GM18517 (cell line): ENCODE data around the gene PINLYP.
"Not testable (repeated sequence)": the region's sequence is repeated elsewhere in the genome, so short reads cannot be mapped to it uniquely, and the experiment has no call there.

Experiments used
- ATAC-seq: cut with Tn5 transposase; IDR thresholded peaks from one replicate; pipeline ENCODE4 v1.9.1; 2021; ENCODE audit warnings: mild to moderate bottlenecking, moderate library complexity; ENCODE audit not compliant: unreplicated experiment

Gene PINLYP

DNA sequence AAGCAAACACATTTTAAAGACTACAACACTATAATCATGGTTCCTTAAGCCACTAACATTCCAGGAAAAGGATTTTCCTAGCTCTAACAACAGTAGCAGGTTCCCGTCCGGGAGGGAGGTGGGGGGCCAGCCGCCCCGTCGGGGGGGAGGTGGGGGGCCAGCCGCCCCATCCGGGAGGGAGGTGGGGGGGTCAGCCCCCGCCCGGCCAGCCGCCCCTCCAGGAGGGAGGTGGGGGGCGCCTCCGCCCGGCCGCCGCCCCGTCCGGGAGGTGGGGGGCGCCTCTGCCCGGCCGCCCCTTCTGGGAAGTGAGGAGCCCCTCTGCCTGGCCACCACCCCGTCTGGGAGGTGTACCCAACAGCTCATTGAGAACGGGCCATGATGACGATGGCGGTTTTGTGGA lies 27.7 kb upstream of the PINLYP start:
- ATAC-seq, result not testable (repeated sequence)

DNA sequence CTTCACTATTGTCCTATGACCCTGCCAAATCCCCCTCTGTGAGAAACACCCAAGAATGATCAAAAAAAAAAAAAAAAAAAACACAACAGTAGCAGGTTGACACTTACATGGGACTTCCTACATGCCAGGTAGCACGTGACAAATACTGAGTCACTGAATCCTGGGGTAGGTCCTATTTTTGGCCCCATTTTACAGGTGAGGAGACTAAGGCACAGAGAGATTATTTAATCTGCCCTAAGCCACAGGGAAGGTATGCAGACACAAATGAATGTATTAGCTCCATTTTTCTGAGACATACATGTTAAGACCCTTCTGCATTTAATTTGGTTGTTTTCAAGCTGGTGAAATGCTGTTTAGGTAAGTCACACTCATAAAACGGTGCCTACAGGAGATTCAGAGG lies 26.9 kb upstream of the PINLYP start:
- ATAC-seq, result no peak

DNA sequence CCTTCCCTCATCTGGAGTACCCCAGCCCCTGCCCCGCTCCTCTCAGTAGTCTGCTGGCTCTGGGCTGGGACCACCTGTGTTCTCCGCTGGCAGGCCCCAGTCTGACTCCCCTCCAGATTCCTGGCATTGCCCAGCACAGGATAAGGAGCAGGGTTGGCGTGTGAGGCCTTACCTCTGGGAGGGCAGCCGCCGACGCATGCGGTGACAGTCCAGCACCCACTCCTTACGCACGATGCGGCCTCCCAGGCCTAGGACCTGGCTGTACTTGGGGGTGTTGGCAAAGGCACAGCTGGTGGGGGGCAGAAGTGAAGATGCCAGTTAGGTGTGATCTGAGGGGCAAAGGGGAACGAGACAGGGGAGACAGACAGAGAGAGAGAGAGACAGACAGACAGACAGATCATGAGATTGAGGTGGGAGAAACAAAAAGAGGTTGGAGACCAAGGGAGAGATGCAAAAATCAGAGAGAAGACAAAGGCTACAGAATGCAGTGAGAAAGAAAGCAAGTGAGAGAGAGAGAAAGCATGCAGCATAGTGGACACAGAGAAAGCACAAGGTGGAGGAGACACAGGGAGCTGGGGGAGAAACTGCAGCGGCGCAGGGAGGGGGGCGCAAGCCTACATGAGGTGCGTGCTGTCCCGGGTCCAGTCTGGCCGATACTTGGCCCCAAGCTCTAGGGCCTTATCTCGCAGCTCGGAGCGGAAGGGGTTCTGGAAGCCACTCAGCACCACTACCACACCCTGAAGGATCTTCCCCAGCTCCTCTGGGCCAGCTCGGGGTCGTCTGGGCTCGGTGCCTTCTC lies 24.0 kb upstream of the PINLYP start:
- no peak for ATAC-seq

DNA sequence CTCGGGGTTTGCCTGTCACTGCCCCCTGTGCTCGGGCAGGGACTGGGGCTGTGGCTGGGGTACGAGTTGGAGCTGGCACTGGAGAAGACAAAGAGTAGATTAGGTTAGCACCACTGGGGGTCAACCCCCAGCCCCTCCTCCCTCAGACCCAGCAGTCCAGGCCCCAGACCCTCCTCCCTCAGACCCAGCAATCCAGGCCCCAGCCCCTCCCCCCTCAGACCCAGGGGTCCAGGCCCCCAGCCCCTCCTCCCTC lies 23.5 kb upstream of the PINLYP start:
- no peak for ATAC-seq

DNA sequence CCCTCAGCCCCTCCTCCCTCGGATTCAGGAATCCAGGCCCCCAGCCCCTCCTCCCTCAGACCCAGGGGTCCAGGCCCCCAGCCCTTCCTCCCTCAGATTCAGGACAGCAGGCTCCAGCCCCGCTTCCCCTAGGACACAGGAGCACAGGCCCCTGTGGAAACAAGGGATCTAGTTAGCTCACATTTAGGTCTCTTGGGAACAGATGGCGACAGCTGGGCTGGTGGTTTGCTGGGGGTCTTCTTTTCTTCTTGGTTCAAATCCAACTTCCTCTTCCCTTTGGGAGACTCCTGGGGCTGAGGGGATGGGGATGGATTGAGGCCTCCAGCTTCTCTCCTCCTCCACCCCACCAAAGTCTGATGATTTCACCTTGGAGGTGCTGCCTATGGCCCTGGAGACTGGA lies 23.0 kb upstream of the PINLYP start:
- ATAC-seq, result no peak

DNA sequence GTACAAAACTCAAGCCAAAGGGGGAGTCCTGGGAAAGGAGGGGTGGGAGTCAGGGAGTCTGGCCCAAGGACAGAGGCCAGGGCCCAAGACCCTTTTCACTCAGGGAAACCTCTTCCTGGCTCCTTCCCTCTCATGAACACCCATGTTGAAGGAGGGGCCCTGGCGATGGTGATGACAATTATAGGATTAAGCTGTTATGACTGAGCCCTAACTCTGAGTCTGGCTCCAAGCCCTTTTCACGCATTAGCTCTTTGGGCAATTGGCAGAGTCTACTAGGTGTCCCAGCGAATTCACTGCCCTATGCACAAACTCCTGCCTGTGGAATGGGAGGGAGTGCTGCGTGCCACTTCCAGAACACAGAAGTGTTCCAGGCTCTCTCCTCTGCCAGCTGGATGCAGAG lies 21.9 kb upstream of the PINLYP start:
- no peak for ATAC-seq

DNA sequence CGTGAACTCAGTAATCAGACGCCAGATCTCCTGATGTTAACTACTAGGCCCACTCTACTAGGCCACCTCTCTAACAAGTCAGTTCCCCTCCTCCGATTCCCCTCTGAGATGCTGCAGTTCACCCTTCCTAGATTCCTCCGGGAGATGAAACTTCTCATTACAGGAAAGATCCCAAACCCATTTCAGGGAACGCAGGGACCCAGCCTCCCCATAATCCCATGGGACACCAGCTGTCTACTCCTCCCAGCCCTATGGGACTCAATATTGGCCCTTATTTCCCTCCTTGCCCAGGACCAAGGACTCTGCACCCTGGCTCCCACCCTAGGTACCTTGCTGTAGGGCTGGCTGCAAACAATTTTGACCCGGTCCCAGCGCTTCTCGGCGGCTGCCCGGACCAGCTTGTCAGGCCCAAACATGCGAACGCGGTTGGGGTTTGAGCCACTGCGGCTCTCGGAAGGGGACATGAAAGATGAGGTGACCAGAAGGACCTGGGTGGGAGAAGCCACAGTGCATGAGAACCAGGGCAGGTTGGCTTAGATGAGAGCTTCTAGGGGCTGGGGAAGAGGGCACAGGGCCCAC lies 21.2 kb upstream of the PINLYP start:
- ATAC-seq, result no peak

DNA sequence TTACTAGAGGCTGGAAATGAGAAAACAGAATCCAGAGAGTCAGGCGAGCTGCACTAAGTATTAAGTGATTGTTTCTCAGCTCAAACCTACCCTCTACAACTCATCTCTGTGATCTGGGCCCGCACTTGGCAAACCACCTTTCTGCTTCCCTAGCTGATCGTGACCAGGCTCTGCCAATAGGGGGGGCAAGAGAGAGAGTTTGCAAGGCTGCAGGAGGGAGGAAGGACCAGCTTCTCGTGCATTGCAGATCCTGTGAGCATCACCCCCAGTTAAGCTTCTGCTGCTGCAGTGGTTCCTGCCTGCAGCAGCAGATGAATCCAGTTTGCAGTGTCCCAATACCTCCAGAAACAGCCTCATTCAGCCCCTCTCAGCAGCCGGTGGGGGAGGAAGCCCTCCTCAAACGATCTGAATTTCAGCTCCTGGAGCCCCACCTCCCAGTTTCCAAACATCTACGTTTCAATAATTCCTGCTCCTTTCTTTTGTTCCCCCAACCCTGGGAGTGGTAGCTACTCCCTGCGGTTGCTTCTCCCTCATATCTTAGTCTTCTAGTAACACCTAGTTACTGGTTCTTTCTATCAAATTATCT lies 20.3 kb upstream of the PINLYP start:
- no peak for ATAC-seq

DNA sequence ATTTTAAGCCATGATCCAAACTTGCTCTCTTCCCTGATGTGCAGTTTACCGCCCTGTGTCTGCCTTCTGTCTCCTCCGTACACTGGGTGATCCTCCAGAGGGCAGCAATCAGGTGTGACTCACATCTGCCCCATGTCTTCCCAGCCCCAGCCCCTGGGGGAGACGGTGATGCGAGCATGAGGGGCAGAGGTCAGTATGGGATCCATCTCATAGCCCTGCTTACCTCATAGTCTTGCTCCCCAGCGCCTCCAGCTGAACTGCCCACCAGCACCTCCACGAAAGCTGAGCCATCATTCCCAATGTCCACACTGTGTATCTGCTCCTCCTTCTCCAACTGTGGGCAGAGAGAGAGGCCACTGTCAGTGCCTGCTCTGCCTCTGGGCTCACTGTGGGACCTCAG lies 14.9 kb upstream of the PINLYP start:
- no peak for ATAC-seq

DNA sequence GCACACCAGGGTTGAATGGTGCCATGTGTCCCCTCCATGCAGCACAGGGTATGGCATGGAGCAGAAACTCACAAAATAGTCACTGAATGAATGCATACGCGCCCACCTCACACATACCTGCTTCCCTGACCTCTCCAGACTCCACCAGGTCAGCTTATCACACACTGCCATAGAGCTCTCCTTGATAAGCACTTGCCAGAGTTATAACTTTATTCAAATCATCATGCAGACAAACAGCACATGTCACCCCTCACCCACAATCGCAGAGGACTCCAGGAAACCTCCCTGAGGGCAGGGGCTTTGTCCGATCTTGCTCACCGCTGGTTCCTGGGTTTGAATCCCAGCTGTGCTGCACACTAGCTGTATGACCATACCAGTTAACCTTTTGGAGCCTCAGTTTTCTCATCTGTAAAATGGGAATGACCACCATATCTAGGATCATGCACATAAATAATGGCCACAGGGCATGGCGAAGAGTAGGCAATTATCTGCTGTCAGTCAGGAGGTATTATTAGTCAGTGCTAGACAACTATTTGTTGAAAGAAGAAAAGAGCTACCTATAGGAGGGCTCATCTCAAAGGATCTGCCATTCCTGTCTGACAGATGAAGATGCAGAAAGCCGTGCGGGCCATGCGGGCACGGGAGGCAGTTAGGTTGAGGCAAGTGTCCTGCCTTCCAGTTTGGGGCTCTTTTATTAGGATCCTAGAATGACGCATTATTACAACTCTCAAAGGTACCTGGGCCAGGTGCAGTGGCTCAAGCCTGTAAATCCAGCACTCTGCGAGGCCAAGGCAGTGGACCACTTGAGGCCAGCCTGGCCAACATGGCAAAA lies 14.2 kb upstream of the PINLYP start:
- ATAC-seq, result no peak

DNA sequence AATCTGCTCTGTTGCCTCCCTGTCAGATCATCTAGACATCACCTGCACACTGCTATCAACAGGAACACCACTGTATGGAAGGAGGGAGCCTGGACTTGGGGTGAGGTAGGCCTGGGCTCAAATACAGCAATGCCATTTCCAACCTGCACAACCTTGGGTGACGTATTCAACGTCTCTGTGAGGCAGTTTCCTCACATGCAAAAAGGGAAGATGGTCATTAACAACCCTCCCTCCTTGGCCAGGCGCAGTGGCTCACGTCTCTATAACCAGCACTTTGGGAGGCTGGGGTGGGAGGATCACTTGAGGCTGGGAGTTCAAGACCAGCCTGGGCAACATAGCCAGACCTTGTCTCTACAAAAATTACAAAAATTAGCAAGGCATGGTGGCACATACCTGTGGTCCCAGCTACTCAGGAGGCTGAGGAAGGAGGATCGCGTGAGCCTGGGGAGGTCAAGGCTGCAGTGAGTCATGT lies 13.3 kb upstream of the PINLYP start:
- ATAC-seq, result no peak

DNA sequence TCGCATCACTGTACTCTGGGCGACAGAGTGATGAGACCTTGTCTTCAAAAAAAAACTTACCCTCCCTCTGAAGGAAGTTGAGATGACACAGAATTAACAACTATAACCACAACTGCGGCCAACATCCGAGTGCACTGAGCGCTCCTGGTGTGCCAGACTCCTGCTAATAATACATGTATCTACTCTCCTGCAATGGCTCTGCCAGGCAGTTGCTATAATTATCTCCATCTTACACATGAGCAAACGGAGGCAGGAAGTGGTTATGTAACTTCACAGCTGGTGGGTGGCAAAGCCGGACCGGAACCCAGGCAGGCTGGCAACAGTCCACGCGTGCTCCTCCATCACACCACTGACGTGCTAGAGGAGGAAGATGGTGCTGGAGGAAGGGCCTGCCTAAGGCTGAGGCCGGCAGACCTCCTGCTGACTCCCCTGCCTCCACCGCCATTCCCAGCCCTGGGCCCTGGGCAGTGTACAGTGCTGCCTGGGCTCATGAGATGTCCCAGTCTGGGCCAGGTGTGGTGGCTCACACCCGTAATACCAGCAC lies 12.8 kb upstream of the PINLYP start:
- no peak for ATAC-seq

DNA sequence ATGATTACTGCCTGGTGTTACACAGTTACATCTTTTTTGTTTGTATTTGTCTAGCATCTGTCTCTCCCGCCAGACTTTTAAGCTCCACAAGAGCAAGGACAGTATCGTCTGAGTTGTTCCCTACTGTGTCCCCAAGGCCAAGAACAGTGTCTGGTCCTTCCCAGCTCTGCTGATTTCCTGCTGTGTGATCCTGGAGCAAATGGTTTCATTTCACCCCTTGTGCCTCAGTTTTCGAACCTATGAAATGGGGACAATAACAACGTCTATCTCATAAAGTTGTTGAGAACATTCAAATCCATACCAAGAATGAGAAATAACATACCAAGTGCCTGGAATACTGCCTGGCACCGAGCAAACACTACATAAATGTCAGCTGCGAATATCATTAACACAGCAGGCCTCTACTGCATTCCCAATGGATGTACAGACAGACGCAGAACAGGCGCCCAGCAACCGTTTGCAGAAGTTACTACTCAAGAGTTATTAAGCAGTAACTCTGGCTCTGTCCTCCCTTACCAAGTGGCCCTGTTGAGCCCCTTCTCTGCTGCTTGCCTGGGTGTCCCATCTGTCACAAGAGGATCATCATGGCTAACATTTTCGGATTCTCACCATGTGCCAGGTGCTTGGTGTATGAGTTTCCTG lies 11.7 kb upstream of the PINLYP start:
- no peak for ATAC-seq

DNA sequence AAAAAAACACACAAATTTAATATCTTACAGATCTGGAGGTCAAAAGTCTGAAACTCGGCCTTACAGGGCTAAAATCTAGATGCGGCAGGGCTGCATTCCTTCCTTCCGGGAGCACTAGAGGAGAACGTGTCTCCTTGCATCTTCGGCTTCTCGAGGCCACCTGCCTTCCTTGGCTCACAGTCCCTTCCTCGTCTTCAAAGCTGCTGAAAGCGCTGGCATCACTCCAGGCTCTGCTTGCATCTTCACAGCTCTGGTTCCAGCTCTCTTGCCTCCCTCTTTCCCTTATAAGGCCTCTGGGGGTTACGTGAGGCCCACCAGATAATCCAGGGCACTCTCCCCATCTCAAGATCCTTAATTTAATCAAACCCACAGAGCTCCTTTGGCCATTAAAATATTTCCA lies 10.8 kb upstream of the PINLYP start:
- ATAC-seq, result no peak

DNA sequence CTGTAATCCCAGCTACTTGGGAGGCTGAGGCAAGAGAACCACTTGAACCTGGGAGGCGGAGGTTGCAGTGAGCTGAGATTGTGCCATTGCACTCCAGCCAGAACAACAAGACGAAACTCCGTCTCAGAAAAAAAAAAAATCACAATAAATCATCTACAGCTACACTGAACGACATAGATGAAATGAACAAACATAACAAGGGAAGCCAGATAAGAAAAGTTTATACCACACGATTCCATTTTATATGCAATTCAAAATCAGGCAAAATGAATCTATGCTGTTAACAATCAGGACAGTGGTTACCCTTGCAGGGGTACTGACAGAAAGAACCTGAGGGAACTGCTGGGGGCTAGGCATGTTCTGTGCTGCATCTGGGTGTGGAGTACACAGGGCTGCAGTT lies 5.9 kb upstream of the PINLYP start:
- no peak for ATAC-seq

DNA sequence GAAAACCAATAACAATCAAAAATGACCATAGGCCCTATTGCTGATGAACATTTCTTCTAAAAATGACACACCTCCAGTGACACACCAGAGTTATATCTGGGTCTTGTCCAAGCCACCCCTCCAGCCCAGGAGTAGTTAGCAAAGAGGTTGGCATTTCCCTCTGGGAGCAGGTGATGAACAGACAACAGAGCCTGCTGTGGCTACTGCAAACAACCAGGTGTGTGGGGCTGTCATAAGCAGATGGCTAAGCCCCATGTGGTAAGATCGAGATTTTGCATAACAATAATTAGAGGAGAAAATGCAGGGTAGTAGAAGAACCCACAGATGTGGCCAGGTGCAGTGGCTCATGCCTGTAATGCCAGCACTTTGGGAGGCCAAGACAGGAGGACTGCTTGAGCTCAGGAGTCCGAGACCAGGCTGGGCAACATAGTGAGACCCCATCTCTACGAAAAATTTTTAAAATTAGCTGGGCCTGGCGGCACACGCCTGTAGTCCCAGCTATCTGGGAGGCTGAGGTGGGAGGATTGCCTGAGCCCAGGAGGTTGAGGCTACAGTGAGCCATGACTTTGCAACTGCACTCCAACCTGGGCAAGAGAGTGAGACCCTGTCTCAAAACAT lies 5.3 kb upstream of the PINLYP start:
- ATAC-seq, result no peak

DNA sequence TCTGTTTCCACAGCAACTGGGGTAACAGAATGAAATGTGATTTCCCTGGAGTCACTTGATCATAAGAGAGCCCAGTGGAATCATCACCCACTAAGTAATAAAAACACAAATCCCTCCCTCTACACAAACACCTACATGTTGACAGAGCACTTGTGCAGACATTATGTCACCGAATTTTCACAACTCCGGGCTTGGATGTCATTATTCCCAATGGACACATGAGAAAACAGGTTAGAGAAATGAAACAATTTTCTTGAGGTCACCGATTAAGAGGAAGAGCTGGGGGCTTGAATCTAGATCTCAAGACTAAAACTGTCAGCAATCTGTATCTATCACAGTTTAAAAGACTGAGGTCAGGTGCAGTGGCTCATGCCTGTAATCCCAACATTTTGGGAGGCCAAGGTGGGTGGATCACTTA lies 3.4 kb upstream of the PINLYP start:
- no peak for ATAC-seq

DNA sequence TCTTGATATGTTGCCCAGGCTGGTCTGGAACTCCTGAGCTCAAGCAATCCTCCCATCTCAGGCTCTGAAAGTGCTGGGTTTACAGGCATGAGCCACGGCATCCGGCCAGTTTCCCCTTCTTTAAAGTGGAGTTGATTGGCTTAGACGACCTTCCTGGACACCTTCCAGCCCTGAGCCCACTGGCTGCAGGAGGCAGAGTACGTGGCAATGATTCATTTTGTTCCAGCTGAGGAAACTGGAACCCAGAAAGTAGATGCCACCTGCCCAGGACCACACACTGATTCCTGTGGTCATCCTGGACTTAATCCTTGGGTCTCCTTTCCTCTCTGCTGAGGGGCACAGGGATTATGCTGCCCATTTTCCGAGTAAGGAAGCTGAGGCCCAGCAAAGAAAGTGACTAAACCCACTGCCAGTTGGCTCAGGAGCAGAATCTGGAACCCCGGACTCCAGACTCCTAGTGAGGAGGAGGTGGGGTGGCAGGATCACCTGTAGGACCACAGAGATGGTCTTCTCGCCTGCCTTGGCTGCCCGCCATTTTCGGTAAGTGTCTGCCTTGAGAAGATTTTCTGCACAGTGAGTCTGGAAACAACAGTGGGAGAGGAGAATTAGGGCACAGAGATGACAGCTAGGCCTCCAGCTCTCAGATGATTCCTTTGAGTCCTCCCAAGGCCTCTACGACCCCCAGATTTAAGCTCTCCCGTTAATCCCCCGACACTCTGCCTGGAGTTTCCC lies 1.0 kb upstream of the PINLYP start:
- ATAC-seq, result no peak

DNA sequence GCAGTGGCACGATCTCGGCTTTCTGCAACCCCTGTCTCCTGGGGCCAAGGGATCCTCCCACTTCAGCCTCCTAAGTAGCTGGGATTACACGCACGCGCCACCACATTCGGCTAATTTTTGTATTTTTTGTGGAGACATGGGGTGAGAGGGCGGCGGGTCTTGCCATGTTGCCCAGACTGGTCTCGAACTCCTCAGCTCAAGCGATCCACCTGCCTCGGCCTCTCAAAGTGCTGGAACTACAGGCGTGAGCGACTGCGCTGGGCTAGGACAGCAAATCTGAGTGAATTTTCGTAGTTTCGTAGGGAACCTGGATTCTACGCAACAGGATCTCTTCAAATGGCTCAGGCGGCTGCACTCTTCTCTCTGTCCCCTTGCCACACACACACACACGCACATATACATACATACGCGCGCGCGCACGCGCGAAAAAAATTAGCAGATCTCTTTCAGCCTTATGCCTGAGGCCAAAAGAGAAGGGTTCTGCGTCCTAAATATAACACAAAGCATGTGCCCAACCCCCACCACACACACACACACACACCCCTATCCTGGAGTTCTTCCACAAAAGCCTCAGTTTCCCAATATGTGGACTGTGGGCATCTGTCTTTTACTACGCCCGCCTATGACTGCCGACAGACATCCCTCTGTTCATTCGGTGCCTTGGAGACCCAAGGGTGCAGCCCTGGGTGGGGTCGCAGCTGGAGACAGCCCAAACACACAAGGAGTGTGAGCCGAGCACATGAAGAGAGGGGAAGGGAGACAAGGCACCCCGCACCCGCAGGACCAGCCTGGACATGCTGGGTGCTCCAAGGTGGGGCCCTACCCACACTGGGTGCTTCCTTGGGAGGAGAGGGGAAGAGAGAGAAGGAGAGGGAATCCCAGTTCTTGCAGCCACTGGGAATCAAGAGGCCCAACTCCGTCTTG lies 616 bp downstream of the PINLYP start:
- no peak for ATAC-seq
